ENCODE measurements around the gene PKP3.
"Not testable (repeated sequence)": the region's sequence is repeated elsewhere in the genome, so short reads cannot be mapped to it uniquely, and the experiment has no call there.

The PKP3 gene

DNA sequence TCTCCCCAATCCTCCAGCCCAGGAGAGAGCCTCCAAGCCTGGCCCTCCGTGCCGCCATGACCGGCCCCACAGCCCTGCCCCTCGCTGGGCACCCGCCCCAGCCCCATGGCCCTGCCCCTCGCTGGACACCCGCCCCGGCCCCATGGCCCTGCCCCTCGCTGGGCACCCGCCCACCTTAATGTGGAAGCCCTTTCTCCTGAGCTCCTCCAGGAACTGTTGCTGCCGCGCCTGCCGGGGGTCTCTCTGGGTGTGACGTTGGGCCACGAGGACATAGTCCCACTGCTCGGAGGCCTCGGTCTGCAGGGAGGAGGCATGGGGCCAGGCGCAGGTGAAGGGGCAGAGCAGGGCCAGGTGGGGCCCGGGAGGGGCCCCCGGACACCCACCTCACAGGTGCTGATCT, 39.6 kb downstream of the PKP3 start:
- no peak overlapping the region for H3K4me3 ChIP-seq (ENCODE audit: low read depth, low read length)
- TF ChIP-seq, protein P1, sequence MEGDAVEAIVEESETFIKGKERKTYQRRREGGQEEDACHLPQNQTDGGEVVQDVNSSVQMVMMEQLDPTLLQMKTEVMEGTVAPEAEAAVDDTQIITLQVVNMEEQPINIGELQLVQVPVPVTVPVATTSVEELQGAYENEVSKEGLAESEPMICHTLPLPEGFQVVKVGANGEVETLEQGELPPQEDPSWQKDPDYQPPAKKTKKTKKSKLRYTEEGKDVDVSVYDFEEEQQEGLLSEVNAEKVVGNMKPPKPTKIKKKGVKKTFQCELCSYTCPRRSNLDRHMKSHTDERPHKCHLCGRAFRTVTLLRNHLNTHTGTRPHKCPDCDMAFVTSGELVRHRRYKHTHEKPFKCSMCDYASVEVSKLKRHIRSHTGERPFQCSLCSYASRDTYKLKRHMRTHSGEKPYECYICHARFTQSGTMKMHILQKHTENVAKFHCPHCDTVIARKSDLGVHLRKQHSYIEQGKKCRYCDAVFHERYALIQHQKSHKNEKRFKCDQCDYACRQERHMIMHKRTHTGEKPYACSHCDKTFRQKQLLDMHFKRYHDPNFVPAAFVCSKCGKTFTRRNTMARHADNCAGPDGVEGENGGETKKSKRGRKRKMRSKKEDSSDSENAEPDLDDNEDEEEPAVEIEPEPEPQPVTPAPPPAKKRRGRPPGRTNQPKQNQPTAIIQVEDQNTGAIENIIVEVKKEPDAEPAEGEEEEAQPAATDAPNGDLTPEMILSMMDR (IDR thresholded peaks at IDR 0.05; ENCODE audit: low read depth, low read length): no peak
- DNase-seq (ENCODE audit: low read depth, low spot score): no peak
- in situ Hi-C loops (cut with HindIII; ENCODE audit: low sequenced_read_pairs): no loop called here

DNA sequence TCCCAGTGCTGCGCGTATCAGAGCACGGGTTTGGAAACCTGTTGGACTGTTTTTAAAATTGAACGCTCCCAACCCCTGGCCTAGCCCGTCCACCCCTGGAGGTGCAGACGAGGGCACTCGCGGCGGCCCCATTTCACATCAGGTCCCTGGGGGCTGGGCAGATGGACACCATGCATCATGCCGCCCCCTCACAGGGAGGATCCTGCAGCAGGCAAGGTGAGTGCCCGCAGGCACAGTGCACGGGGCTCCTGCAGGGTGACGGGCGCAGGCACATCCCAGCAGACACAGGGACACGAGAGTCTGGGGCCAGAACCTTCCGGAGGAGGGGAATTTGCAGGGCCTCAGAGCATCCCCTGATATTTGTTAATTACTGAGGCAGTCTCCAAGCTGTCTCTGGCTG, 40.5 kb downstream of the PKP3 start:
- in situ Hi-C loops (cut with HindIII; ENCODE audit: low sequenced_read_pairs): no loop called here
- DNase-seq (ENCODE audit: low read depth, low spot score): no peak
- no peak overlapping the region for H3K4me3 ChIP-seq (ENCODE audit: low read depth, low read length)
- TF ChIP-seq, protein P1 (IDR thresholded peaks at IDR 0.05; ENCODE audit: low read depth, low read length): no peak

DNA sequence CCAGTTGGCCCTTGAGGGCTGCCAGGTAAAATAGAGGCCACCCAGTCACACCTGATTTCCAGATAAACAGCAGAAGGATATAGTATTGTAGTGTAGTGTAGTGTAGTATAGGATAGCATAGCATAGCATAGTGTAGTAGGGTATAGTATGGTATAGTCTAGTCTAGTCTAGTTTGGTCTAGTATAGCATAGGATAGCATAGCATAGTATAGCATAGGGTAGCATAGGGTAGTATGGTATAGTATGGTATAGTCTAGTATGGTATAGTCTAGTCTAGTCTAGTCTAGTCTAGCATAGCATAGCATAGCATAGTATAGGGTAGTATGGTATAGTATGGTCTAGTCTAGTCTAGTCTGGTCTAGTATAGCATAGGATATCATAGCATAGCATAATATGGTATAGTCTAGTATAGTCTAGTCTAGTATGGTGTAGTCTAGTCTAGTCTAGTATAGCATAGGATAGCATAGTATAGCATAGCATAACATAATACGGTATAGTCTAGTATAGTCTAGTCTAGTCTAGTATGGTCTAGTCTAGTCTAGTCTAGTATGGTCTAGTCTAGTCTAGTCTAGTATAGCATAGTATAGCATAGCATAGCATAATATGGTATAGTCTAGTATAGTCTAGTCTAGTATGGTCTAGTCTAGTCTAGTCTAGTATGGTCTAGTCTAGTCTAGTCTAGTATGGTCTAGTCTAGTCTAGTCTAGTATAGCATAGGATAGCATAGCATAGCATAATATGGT, 41.2 kb downstream of the PKP3 start:
- DNase-seq (ENCODE audit: low read depth, low spot score); in situ Hi-C loops (cut with HindIII; ENCODE audit: low sequenced_read_pairs); H3K4me3 ChIP-seq (ENCODE audit: low read depth, low read length): not testable (repeated sequence)

DNA sequence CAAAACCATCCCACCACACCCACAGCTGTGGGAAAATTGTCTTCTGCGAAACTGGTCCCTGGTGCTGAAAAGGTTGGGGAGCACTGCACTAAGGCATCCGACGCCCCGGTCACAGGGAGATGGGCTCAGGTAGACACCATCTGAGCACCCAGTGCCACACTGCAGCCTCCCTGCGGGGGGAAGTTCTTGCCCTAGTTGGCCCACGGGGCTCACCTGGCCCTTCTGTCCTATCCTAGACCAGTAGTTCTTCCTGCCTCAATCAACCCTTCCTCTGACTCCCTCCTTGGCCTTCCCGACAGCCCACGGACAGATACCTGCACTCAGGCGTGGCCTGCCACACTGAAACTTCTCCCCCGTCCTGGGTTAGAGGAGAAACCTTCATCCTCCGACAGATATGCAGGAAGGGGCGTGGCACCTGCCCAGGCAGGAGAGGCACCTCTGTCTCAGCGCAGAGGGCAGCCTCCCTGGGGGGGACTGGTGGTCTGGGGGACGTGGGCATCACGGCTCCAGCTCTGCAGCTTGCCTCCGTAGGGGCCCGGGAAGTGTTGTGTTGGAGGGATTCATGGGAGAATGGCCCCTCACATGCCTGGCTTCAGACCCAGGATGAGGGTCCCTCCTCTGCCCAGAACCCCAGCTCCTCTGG, 43.3 kb downstream of the PKP3 start:
- no peak for DNase-seq (ENCODE audit: low read depth, low spot score)
- no peak overlapping the region for H3K4me3 ChIP-seq (ENCODE audit: low read depth, low read length)
- TF ChIP-seq, protein P1 (IDR thresholded peaks at IDR 0.05; ENCODE audit: low read depth, low read length): no peak
- in situ Hi-C loops (cut with HindIII; ENCODE audit: low sequenced_read_pairs): no loop called here

DNA sequence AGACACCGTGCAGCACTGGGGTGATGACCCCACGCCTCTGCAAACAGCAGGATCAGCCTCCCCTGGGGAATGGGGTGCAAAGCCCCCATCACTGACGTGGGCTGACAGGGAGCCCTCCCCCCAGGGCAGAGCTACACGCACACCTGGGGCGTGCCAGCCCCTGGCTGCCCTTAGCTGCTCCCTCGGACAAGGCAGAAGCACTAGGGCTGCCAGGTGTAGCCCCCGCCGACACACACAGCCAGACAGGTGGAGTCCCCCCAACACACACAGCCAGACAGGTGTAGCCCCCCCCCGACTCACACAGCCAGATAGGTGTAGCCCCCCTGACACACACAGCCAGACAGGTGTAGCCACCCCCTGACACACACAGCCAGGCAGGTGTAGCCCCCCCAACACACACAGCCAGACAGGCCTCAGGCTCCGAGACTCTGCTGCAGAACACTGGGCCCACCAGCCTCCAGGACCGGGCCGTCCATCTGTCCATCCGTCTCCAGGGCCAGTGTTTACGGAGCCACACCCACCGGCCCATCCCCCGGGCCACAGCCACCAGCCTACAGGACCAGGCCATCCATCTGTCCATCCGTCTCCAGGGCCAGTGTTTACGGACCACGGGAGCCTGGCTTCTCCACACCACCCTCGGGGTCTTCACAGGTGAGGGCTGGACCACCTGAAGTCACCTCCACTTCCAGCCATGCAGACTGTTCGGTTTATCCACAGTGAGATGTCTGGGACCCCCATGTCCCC, 44.3 kb downstream of the PKP3 start:
- no peak overlapping the region for H3K4me3 ChIP-seq (ENCODE audit: low read depth, low read length)
- no peak for DNase-seq (ENCODE audit: low read depth, low spot score)
- in situ Hi-C loops (cut with HindIII; ENCODE audit: low sequenced_read_pairs): no loop called here
- TF ChIP-seq, protein P1 (IDR thresholded peaks at IDR 0.05; ENCODE audit: low read depth, low read length): no peak

DNA sequence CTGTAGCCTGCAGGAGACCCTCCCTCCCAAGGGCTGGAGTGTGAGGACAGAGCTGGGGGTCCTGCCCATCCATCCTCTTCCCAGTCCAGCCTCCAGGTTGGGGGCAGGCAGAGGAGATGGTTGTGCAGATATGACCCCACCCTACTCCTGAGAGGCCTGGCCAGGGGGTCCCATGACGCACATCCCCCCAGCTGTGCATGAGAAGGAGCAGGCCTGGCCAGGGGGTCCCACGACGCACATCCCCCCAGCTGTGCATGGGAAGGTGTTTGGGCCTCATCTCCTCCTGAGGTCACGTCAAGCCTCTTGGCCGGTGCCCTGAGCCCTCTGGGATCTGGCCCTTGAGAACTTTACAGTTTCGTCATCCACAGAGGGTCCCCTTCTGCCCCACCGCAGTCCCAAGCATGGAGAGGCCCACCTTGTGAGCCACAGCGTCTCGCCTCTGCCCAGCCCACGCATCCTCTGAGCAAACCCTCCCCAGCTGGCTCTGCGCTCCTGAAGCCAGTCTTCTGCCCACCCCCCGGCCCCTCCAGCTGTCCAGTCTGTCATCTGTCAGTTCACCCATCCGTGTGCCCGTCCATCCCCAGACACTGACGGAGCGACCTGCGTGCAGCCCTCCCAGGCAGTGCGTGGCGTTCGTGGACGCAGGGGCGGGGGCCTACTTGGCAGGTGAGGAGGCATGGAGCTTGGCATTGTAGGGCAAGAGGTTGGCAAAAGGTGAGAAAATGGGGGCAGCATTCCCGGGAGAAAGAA, 45.5 kb downstream of the PKP3 start:
- TF ChIP-seq, protein P1 (IDR thresholded peaks at IDR 0.05; ENCODE audit: low read depth, low read length): no peak
- in situ Hi-C loops (cut with HindIII; ENCODE audit: low sequenced_read_pairs): no loop called here
- DNase-seq (ENCODE audit: low read depth, low spot score): no peak
- H3K4me3 ChIP-seq (ENCODE audit: low read depth, low read length): no peak overlapping the region

All from astrocyte of the spinal cord (primary cell).